Endodermal cell (in vitro differentiated cells): ENCODE measurements around the gene CAPZB. TPM values are rescaled to one million over a fixed set of nuclear protein-coding genes. Genes with fewer than 3 reads are reported as not detected.
"Not testable (repeated sequence)": the region's sequence is repeated elsewhere in the genome, so short reads cannot be mapped to it uniquely, and the experiment has no call there.

Experiments used
- DNase-seq: peaks from one replicate; pipeline ENCODE4 v3.0.0-alpha.2; 2017
- H3K27ac ChIP-seq: 2 replicates; pipeline ENCODE4 v1.5.1; 2013; ENCODE audit warnings: mild to moderate bottlenecking, low read depth, low read length, moderate library complexity
- H3K27me3 ChIP-seq: 2 replicates; pipeline ENCODE4 v1.6.1; 2013; ENCODE audit warnings: mild to moderate bottlenecking, low read length, moderate library complexity; ENCODE audit not compliant: insufficient read depth, control insufficient read depth, poor library complexity, severe bottlenecking
- H3K36me3 ChIP-seq: 2 replicates; pipeline ENCODE4 v1.7.0; 2013; ENCODE audit warnings: mild to moderate bottlenecking, low read length, moderate library complexity; ENCODE audit not compliant: control insufficient read depth, insufficient read depth
- H3K4me1 ChIP-seq: one replicate; pipeline ENCODE4 v1.7.0; 2013; ENCODE audit warnings: low read length; ENCODE audit not compliant: control insufficient read depth, insufficient read depth
- H3K4me3 ChIP-seq: 2 replicates; pipeline ENCODE4 v1.5.1; 2013; ENCODE audit warnings: mild to moderate bottlenecking, low read length, moderate library complexity
- H3K9ac ChIP-seq: 2 replicates; pipeline ENCODE4 v1.6.1; 2013; ENCODE audit warnings: mild to moderate bottlenecking, low read length, moderate library complexity; ENCODE audit not compliant: poor library complexity, severe bottlenecking; ENCODE audit errors: extremely low read depth
- H3K9me3 ChIP-seq: 2 replicates; pipeline ENCODE4 v1.6.1; 2013; ENCODE audit warnings: mild to moderate bottlenecking, low read length, moderate library complexity; ENCODE audit not compliant: control insufficient read depth
- H3K27ac Mint-ChIP-seq: 2 replicates; pipeline ENCODE4 v1.8.0; 2020; ENCODE audit warnings: mixed read lengths
- H3K27me3 Mint-ChIP-seq: 2 replicates; pipeline ENCODE4 v1.8.0; 2021; ENCODE audit warnings: mild to moderate bottlenecking, mixed read lengths; ENCODE audit not compliant: insufficient read depth
- H3K36me3 Mint-ChIP-seq: 2 replicates; pipeline ENCODE4 v1.8.0; 2020; ENCODE audit warnings: low read depth, mixed read lengths
- H3K4me1 Mint-ChIP-seq: 2 replicates; pipeline ENCODE4 v1.8.0; 2020; ENCODE audit warnings: mixed read lengths
- H3K4me3 Mint-ChIP-seq: 2 replicates; pipeline ENCODE4 v1.8.0; 2020; ENCODE audit warnings: mild to moderate bottlenecking, moderate library complexity, mixed read lengths
- H3K9me3 Mint-ChIP-seq: 2 replicates; pipeline ENCODE4 v1.8.0; 2020; ENCODE audit warnings: mild to moderate bottlenecking, mixed read lengths
- WGBS, 2 experiments: methylation state at CpG; one replicate each; pipeline versions ENCODE4 v1.1.5 to v1.1.7; 2013; ENCODE audit warnings: missing lambda C conversion rate in 2 of 2, mixed read lengths in 1 of 2; ENCODE audit not compliant: insufficient coverage in 1 of 2, insufficient read length in 1 of 2; 5-methylcytosine and 5-hydroxymethylcytosine counted together
- total RNA-seq, 2 donors: library from RNA; stranded (reverse); fragmentation: NEBNext Ultra II Directional in 1 of 2; extraction: Animal tissue kit (Norgen Biotek cat#: 25700) in 1 of 2; gene quantifications; 2 replicates in 1 of 2; 3 replicates in 1 of 2; pipeline ENCODE4 v1.2.1, GENCODE V29; 2021
- TF ChIP-seq, protein P1 (sequence below): fragments of 200-600 bp; sonication (generic); conservative IDR thresholded peaks from 2 replicates; pipeline ENCODE4 v1.5.0; 2021; ENCODE audit warnings: antibody characterized with exemption, mild to moderate bottlenecking

The CAPZB gene
- total RNA-seq, 2 donors from 2014 or later, result 334 to 362 TPM

- not testable (repeated sequence) for H3K27me3 Mint-ChIP-seq, H3K36me3 Mint-ChIP-seq, H3K4me3 Mint-ChIP-seq, H3K4me3 ChIP-seq, H3K27ac ChIP-seq, H3K9ac ChIP-seq, H3K4me1 ChIP-seq, DNase-seq, H3K36me3 ChIP-seq, H3K9me3 ChIP-seq, H3K27ac Mint-ChIP-seq, H3K4me1 Mint-ChIP-seq, H3K27me3 ChIP-seq
- 79 to 81% methylated on average over 4 of the region's 4 CpGs for WGBS, 2 experiments
- peaks cover 10% of the 10 kb centered on the region for H3K9me3 Mint-ChIP-seq
Measured at GRCh38 chr1:19497443-19497842, 12.1 kb upstream of the CAPZB start.

DNA sequence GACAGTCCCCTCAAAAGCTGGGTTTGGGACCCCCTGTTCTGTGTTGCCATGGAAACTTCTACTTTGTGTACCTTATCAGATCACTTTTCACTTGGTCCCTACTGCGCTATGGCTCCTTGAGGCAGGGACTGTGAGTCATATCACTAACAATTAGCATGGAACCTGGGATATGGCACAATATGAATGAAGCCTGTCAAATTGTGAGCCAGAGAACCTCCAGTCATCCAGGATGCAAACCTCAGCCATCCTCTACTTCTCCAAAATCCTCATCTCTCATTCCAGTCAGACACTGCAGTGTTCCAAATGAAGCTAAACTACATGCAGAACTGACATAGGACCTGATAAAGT lies 11.2 kb upstream of the CAPZB start:
- no peaks in the 10 kb centered on the region for H3K27me3 ChIP-seq
- no peaks in the 10 kb centered on the region for H3K36me3 ChIP-seq
- no peaks in the 10 kb centered on the region for H3K9me3 ChIP-seq
- no peaks in the 10 kb centered on the region for H3K4me1 ChIP-seq
- TF ChIP-seq, protein P1, sequence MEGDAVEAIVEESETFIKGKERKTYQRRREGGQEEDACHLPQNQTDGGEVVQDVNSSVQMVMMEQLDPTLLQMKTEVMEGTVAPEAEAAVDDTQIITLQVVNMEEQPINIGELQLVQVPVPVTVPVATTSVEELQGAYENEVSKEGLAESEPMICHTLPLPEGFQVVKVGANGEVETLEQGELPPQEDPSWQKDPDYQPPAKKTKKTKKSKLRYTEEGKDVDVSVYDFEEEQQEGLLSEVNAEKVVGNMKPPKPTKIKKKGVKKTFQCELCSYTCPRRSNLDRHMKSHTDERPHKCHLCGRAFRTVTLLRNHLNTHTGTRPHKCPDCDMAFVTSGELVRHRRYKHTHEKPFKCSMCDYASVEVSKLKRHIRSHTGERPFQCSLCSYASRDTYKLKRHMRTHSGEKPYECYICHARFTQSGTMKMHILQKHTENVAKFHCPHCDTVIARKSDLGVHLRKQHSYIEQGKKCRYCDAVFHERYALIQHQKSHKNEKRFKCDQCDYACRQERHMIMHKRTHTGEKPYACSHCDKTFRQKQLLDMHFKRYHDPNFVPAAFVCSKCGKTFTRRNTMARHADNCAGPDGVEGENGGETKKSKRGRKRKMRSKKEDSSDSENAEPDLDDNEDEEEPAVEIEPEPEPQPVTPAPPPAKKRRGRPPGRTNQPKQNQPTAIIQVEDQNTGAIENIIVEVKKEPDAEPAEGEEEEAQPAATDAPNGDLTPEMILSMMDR, result no peak
- 93% methylated on average over 1 of the region's 1 CpG; no CpG with 5 or more reads in 1 of the 2 experiments for WGBS, 2 experiments
- Mint-ChIP-seq H3K9me3 (peaks cover 10% of the 10 kb centered on the region), H3K4me1 (peaks cover 4% of the 10 kb centered on the region), H3K4me3 (no peak overlapping the region), H3K27ac (no peak overlapping the region), H3K36me3 (no peaks in the 10 kb centered on the region), H3K27me3 (peaks cover 3% of the 10 kb centered on the region)
- H3K27ac ChIP-seq, result no peak overlapping the region
- H3K9ac ChIP-seq, result no peak overlapping the region
- no peak for DNase-seq
- H3K4me3 ChIP-seq, result no peak overlapping the region

GRCh38 chr1:19495799-19496526 lies 10.6 kb upstream of the CAPZB start:
- Mint-ChIP-seq H3K27me3 (peaks cover 3% of the 10 kb centered on the region), H3K9me3 (peaks cover 10% of the 10 kb centered on the region), H3K27ac (no peak overlapping the region), H3K36me3 (no peaks in the 10 kb centered on the region), H3K4me3 (no peak overlapping the region), H3K4me1 (peaks cover 4% of the 10 kb centered on the region)
- Histone ChIP-seq H3K4me3 (no peak overlapping the region), H3K27ac (no peak overlapping the region), H3K36me3 (no peaks in the 10 kb centered on the region), H3K9ac (no peak overlapping the region), H3K27me3 (no peaks in the 10 kb centered on the region), H3K4me1 (no peaks in the 10 kb centered on the region), H3K9me3 (no peaks in the 10 kb centered on the region)
- DNase-seq, result no peak
- TF ChIP-seq, protein P1, result no peak
- 50 to 60% methylated on average over 3 of the region's 3 CpGs for whole genome bisulfite sequencing, 2 experiments
